Stomach (tissue), 9 donors: ENCODE measurements around the gene CD300E. TPM values are rescaled to one million over a fixed set of nuclear protein-coding genes. Genes with fewer than 3 reads are reported as not detected.

Source experiments
- DNase-seq, 2 donors: peaks; one replicate each; pipeline versions ENCODE4 v3.0.0 to v3.0.0-alpha.2; 2013 to 2019
- H3K27ac ChIP-seq, 5 donors: fragments of 200-600 bp in 4 of 5; sonication (generic) in 4 of 5; one replicate each; pipeline ENCODE4 v1.5.1; 2013 to 2019; ENCODE audit warnings: mild to moderate bottlenecking in 1 of 5, moderate library complexity in 1 of 5
- H3K27me3 ChIP-seq, 3 donors: fragments of 200-600 bp; sonication (generic); one replicate each; pipeline ENCODE4 v1.5.1; 2017 to 2019; ENCODE audit warnings: mixed run types in 1 of 3
- H3K36me3 ChIP-seq, 4 donors: fragments of 200-600 bp; sonication (generic); 1 replicate in 3 of 4; 2 replicates in 1 of 4; pipeline ENCODE4 v1.5.1; 2016 to 2019
- H3K4me1 ChIP-seq, 4 donors: fragments of 200-600 bp; sonication (generic); one replicate each; pipeline ENCODE4 v1.5.1; 2016 to 2019
- H3K4me3 ChIP-seq, 4 donors: fragments of 200-600 bp; sonication (generic) in 3 of 4; one replicate each; pipeline ENCODE4 v1.5.1; 2016 to 2019; ENCODE audit warnings: mild to moderate bottlenecking in 1 of 4
- H3K9me3 ChIP-seq, 4 donors: fragments of 200-600 bp; sonication (generic); one replicate each; pipeline ENCODE4 v1.5.1; 2016 to 2019
- CTCF ChIP-seq, 7 experiments: fragments of 450-650 bp in 4 of 7; fragments of 200-600 bp in 3 of 7; sonication (generic) in 3 of 7; IDR thresholded peaks; one replicate each; pipeline ENCODE4 v1.5.1; 2016 to 2019; ENCODE audit warnings: antibody characterized with exemption in 7 of 7, control low read depth in 2 of 7, mild to moderate bottlenecking in 1 of 7
- EP300 ChIP-seq: sonication (generic); formaldehyde crosslinking; IDR thresholded peaks from one replicate; pipeline ENCODE4 v1.6.1; 2017; ENCODE audit warnings: antibody characterized with exemption
- POLR2A ChIP-seq, 4 donors: fragments of 450-650 bp; IDR thresholded peaks; one replicate each; pipeline ENCODE4 v1.6.1; 2016; ENCODE audit warnings: antibody characterized with exemption in 4 of 4, control low read depth in 2 of 4, mild to moderate bottlenecking in 1 of 4, moderate library complexity in 1 of 4
- POLR2AphosphoS5 ChIP-seq, 3 donors: sonication (generic); formaldehyde crosslinking; IDR thresholded peaks; one replicate each; pipeline ENCODE4 v1.6.1; 2016; ENCODE audit warnings: antibody characterized with exemption in 3 of 3
- WGBS, 5 donors: extraction: QIAGEN DNeasy Blood & Tissue Kit in 3 of 5; methylation state at CpG; one replicate each; pipeline versions ENCODE4 v1.1.5 to v1.1.7; 2013 to 2018; 5-methylcytosine and 5-hydroxymethylcytosine counted together
- intact Hi-C: fragments of 100-400 bp; cut with DNase I; formaldehyde crosslinking; loops from one replicate; pipeline ENCODE4 v1.15.1; 2023; ENCODE audit warnings: low total_unique reads
- polyA plus RNA-seq, 3 donors: library from polyadenylated mRNA; stranded (reverse); fragments of 200-250 nt; gene quantifications; one replicate each; pipeline ENCODE4 v1.2.3, GENCODE V29; 2013
- total RNA-seq, 5 donors: library from RNA; depleted of rRNA; stranded (reverse); fragments of >200 nt; gene quantifications; one replicate each; pipeline versions ENCODE4 v1.1.0 to v1.2.3, GENCODE V29; 2014 to 2016
- donor health status: healthy with polysubstance abuse.
- donor health status: Bipolar disorder and iron deficiency.
- donor health status: healthy.

Gene CD300E
- total and polyA plus RNA-seq, 8 donors: 0.15 to 7.6 (median 0.37) TPM; not detected in 3

DNA sequence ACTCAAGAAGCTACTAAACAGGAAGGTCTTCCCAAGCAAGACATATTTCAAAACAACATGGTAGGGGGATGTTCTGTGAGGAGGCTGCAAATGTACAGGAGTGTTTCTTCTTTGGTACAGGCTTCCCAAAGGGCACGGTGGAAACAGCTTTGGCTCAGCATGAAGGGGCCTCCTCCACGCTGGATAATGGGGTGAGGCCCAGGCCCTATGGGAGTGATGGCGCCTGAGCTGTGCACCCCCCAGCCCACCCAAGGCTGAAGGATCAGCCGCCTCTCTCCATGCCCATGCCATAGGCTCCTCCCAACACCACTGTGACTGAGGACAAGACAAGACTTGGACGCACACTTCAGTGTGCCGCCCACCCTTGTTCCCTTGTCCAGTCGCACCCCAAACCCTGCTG lies 6.8 kb downstream of the CD300E start:
- Histone ChIP-seq H3K27me3 (peaks cover 0 to 62% (median 0%) of the 10 kb centered on the region in 3 donors), H3K36me3 (no peaks in the 10 kb centered on the region), H3K27ac (no peak overlapping the region), H3K4me3 (no peak overlapping the region), H3K4me1 (no peaks in the 10 kb centered on the region), H3K9me3 (no peaks in the 10 kb centered on the region)
- TF ChIP-seq CTCF (IDR thresholded peaks at IDR 0.05) (no peak), EP300 (no peak), POLR2A (IDR thresholded peaks at IDR 0.05) (no peak), POLR2AphosphoS5 (IDR thresholded peaks at IDR 0.05) (no peak)
- no peak for DNase-seq
- intact Hi-C loops: no loop called here
- 92 to 96% (median 94%) methylated on average over 7 of the region's 7 CpGs for WGBS, 5 donors

GRCh38 chr17:74612046-74612445 lies 11.5 kb downstream of the CD300E start:
- TF ChIP-seq CTCF (IDR thresholded peaks at IDR 0.05) (no peak), POLR2AphosphoS5 (IDR thresholded peaks at IDR 0.05) (no peak)

GRCh38 chr17:74610108-74610507 lies 13.4 kb downstream of the CD300E start:
- Histone ChIP-seq H3K4me3 (no peak overlapping the region), H3K9me3 (no peaks in the 10 kb centered on the region), H3K4me1 (peaks cover 0 to 9% (median 2%) of the 10 kb centered on the region in 4 donors), H3K27me3 (peaks cover 0 to 46% (median 0%) of the 10 kb centered on the region in 3 donors), H3K27ac (no peak overlapping the region), H3K36me3 (no peaks in the 10 kb centered on the region)
- DNase-seq: no peak
- intact Hi-C loops: no loop called here
- WGBS, 5 donors: 26 to 36% (median 31%) methylated on average over 2 of the region's 2 CpGs
- TF ChIP-seq EP300: no peak
- TF ChIP-seq POLR2AphosphoS5 (IDR thresholded peaks at IDR 0.05): no peak
- TF ChIP-seq POLR2A (IDR thresholded peaks at IDR 0.05): no peak
- TF ChIP-seq CTCF (IDR thresholded peaks at IDR 0.05): no peak

More at GRCh38 chr17:74612046-74612445, 11.5 kb downstream of the CD300E start:
- no peaks in the 10 kb centered on the region for H3K4me1 ChIP-seq
- H3K4me3 ChIP-seq: no peak overlapping the region
- intact Hi-C loops: no loop called here
- no peak for DNase-seq
- H3K27me3 ChIP-seq: peaks cover 0 to 60% (median 0%) of the 10 kb centered on the region in 3 donors
- H3K9me3 ChIP-seq: no peaks in the 10 kb centered on the region
- WGBS, 5 donors: 81 to 90% (median 82%) methylated on average over 6 of the region's 6 CpGs
- no peaks in the 10 kb centered on the region for H3K36me3 ChIP-seq
- no peak overlapping the region for H3K27ac ChIP-seq

GRCh38 chr17:74608511-74608910 lies 15.0 kb downstream of the CD300E start:
- Histone ChIP-seq H3K27ac (no peak overlapping the region), H3K9me3 (no peaks in the 10 kb centered on the region), H3K27me3 (peaks cover 0 to 40% (median 5%) of the 10 kb centered on the region in 3 donors), H3K4me3 (no peak overlapping the region), H3K4me1 (peaks cover 0 to 12% (median 2%) of the 10 kb centered on the region in 4 donors), H3K36me3 (no peaks in the 10 kb centered on the region)
- WGBS, 5 donors: 82 to 98% (median 92%) methylated on average over 3 of the region's 3 CpGs
- intact Hi-C loops: no loop called here
- no peak for DNase-seq
- no peak for TF ChIP-seq CTCF (IDR thresholded peaks at IDR 0.05)
- no peak for TF ChIP-seq POLR2AphosphoS5 (IDR thresholded peaks at IDR 0.05)
- TF ChIP-seq POLR2A (IDR thresholded peaks at IDR 0.05): no peak
- TF ChIP-seq EP300: no peak
